ENCODE data around the gene ARL8A. TPM values are rescaled to one million over a fixed set of nuclear protein-coding genes. Genes with fewer than 3 reads are reported as not detected.
"Not testable (repeated sequence)": the region's sequence is repeated elsewhere in the genome, so short reads cannot be mapped to it uniquely, and the experiment has no call there.

Gene ARL8A
- total RNA-seq, 1 donor from 2014 or later, result 106 TPM

GRCh38 chr1:202176949-202177927 lies 32.7 kb upstream of the ARL8A start:
- DNase-seq (ENCODE audit: low spot score), result no peak

GRCh38 chr1:202173993-202174392 lies 29.5 kb upstream of the ARL8A start:
- no peak for DNase-seq (ENCODE audit: low spot score)

DNA sequence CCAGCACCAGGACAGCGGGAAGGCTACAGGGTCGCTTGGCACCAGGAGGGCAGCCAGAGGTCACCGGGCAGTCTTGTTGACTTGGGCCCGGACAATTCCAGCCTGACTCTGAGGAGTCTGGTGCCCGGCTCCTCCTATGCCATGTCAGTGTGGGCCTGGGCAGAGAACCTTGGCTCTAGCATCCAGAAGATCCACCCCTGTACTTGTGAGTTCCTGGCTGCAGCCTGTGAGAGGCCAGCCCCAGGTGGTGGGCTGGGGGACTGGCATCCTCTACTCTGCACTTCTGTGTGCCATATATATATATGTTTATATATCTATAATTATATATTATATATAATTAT lies 27.4 kb upstream of the ARL8A start:
- DNase-seq (ENCODE audit: low spot score), result no peak

DNA sequence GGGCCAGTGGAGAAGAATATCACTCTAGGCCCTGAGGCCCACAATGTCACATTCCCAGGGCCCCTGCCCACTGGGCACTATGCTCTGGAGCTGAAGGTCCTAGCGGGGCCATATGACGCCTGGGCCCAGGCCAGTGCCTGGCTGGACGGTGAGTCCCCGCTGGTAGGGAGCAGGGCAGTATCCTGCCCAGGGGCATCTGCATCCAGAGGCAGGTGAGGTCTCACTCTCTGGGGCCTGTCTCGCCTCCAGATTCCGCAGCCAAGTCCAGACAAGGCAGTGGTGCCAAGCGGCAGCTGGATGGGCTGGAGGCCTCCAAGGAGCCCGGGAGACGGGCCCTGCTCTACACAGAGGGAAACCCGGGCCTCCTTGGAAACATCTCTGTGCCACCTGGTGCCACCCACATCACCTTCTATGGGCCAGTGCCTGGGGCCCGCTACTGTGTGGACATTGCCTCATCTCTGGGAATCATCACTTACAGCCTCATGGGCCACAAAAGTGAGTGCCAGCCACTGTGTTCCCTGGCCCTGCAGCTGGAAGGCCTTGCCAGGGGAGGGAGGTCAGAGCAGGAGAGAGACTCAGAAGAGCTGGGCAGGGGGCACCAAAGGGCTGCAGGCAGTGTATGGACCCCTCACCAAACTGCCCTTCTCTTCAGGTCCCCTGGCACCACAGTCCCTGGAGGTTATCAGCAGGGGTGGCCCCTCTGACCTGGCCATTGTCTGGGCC lies 26.9 kb upstream of the ARL8A start:
- DNase-seq (ENCODE audit: low spot score), result no peak

DNA sequence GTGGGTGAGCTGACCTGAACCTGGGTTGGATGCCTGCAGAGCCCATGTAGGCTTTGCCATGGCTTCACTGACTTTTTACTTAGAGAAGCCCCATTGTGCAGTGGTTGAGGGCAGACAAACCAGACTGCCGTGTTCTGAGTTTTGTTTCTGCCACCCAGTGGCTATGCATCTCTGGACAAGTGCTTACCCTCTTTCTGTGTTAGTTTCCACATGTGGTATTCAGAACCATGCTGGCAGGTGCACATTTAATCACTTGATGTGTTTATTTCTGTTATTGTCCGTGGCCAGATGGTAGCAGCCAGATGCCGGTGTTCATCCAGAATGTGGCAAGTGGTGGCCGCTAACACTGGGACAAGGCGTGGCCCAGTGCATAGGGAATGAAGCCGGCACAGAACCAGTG lies 26.2 kb upstream of the ARL8A start:
- no peak for DNase-seq (ENCODE audit: low spot score)

GRCh38 chr1:202168861-202169260 lies 24.3 kb upstream of the ARL8A start:
- no peak for DNase-seq (ENCODE audit: low spot score)

DNA sequence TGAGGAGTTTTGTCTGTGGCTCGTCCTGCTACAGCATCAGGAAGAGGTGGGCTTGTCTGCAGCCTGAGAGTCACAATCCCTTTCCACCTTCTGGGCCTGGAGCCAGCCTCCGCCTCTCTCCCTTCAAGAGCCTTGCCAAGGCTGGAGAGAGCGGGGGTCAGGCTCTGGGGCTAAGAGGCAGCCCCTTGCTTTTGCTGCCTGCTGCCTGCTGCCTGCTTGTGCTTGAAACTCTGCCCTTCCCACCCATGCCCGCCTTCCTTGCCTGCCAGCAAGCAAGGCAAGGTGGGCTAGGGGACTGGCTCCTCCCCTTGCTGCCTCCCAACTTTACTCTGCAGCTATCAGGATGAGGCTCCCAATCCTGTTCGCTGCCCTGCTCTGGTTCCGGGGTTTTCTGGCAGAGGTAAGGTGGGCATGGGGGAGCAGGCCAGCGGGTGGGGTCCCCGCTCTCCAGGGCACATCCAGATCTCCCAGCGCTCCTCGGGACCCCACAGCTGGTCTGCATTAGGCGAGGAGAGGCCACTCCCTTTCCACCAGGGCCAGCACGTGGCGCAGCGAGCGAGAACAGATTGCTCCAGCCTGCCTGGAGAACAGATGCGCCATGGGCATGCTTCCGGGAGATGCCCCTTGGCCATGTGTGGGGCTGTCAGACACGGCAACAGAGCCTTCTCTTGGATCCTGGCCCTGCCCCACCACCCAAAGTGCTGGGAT lies 23.3 kb upstream of the ARL8A start:
- DNase-seq (ENCODE audit: low spot score), result no peak

- not testable (repeated sequence) for DNase-seq (ENCODE audit: low spot score)
Measured at GRCh38 chr1:202167054-202167453, 22.5 kb upstream of the ARL8A start.

DNA sequence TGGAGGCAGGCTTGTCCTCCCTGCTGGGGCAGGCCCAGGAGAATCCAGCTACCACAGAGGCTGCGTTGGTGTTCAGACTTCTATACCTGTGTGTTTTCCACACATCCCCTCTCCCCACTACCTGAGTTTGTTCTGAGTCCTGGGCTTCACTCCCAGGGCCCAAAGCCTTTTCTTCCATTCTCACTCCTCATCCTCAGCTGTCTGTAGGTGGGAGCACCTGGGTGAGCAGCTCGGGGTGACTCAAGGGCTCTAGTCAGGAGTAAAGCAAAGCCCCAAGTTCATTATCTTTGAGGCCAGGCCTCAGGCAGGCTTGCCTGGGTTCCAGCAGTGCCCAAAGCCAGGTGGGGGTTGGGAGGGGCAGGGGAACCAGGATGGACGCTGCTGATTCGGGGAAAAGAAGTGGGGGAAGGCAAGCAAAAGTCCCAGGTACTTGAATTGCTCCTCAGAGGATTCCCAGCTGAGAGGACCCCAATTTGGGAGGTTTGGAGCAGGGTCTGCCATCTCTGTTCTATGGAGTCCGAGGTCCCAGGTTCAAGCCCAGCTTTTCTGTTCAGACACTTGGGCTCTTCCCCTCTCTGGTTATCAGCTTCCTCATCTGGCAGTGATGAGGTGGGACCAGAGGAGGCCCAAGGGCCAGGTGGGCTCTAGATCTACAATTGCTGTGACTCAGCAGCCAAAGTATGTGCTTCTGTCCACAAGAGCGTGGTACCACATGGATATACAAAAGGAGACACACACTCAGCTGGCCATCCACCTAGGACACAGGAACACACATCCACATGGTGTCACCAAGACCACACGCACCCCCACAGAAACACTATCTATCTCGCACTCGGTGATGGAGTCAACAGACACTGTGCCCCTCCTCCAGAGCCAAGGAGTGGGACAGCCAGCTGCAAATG lies 21.7 kb upstream of the ARL8A start:
- DNase-seq (ENCODE audit: low spot score), result no peak

- no peak for DNase-seq (ENCODE audit: low spot score)
Measured at GRCh38 chr1:202165267-202165941, 20.9 kb upstream of the ARL8A start.

GRCh38 chr1:202164271-202165037 lies 19.9 kb upstream of the ARL8A start:
- DNase-seq (ENCODE audit: low spot score), result no peak

DNA sequence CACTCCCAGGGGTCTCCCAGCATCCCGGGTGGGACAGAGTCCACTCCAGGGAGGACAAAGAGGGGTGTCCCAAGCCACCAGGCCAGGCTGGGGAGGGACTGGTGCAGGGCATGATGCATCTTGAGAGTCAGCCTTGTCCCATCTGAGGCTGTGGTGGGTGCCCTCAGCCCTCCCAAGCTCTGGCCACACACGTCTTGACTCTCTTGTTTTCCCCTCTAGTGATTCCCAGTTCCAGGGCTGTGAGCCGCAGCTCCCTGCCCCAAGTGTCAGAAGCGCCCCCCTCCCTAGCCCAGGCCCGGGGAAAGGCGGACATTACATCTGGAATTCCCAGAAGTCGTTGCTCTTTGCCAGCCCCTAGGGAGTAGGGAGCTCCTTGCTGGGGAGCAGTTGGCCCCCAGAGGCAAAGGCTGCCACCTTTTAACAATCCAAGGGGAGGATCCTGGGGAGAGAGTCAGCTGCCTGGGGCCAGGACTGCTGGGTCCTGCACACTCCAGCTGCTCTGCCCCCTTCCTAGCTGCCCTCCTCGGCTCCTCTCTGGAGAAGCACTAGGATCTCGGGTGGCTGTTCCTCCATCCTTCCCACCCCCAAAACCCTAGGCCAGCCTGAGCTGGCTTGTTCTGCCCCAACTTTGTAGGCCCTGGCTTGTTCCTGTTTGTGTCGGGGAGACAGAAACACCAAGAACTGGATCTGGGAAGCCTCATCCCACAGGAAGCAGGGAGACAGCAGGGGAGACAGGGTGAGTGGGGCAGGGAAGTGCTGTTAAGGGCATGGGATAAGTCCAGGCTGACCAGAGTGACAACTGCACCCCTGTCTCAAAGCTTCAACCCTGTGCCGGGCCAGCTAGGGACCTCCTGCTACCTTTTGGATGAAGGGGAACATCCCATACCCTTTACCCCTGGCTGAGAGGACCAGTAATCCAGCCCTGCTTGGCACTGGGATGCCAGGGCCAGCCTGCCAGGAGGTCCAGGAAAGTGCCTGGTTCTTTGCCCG lies 19.0 kb upstream of the ARL8A start:
- DNase-seq (ENCODE audit: low spot score), result no peak

DNA sequence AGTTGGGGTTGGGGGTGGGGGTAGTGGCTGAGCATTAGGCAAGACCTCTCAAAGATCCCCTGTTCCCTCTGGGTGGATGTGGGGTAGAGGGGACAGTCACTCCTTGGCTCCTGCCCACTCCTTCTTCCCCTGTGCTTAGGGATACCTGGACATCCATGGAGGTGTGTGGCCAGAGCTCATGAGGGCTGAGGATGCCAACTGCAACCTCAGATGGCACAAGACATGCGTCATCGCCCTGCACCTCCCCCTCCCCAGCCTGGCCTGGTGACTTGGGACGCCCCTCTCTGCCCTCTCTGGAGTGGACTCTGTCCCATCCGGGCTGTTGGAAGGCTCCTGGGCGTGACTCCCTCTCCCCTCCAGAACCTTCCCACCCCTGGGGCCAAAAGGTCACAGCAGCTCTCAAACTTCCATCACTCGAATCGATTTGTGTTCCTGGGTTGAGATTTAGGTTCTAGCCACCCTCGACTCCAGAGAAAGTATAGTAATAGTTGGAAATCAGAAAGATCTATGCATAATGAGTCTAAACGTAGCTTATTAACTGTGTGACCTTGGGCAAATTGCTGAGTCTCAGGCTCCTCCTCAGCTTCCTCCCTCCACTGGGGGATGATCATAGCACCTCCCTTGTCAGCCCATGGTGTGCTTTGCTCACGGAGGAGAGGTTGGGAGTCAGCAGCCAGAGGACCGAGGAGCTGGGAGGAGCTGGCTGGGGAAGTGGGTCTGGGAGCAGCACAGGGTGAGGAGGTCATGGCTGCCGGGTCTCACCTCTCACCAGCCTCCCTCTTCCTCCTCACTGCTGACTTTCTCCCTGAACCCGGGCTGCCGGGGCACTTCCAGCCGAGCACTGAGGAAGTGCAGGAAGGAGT lies 18.1 kb upstream of the ARL8A start:
- no peak for DNase-seq (ENCODE audit: low spot score)

- DNase-seq (ENCODE audit: low spot score), result no peak
Measured at GRCh38 chr1:202162047-202162417, 17.5 kb upstream of the ARL8A start.

DNA sequence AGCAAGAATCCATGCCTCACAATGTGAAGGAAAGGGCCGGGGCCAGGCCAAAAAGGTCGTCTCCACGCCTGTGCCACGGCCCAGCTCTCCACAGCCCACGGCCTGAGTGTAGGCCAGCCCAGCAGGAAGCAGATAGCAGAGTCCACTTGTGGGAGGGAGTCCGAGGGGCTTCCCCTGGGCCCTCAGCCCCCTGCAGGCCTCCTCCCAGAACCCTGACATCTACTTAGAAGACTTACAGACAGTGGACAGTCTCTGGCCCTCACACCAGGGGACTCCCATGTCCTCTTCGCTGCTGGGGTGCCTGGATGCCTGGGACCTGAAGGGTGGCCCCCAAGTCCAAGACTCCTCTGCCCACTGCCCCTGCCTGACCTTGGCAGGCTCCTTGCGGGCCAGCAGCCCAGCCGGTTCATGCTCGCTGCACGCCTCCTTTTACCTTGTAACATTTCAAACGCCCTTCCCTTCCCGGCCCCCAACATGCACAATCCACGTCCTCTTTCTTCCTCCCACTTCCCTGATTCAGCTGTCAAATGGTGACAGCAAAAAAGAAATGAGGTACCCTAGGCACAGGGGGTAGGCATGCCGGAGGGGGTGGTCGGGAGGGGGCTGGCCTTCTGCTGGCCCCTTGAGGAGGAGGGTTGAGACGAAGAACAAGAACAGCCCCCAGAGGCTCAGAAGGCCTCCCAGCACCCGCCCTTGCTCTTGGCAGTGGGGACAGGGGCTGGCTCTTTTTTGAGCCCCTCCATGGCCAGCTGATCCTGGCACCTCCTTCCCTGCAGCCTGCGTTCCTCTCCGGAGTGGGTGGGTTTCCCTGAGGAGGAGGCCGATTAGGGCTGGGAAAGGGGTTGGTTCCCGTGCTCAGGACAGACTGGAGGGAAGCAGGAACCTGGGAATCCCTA lies 16.9 kb upstream of the ARL8A start:
- no peak for DNase-seq (ENCODE audit: low spot score)

DNA sequence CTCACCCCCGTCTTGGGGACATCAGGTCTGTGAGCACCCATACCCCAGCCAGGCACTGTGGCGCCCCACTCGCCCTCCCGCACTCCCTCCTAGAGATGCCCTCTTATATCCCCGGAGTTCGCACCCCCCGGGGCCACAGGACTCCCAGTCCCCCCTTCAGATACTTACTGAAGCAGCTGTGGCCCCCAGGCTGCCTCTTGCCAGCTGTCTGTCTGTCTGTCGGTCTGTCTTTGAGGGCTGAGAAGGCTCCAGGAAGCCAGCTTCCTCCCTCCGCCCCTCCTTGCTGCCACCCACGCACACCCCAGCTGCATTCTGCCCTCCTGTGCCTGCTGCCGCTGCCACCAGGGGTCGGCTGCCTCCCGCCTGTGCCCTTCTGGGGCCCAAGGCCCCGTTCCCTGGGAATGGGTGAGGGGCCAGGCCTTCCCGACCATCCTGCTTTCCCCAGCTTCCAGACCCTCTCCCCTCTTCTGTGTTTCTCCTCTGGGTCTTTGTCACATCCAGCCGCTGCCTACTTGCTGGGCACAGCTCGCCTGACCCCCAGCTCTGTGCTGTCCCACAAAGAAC lies 15.9 kb upstream of the ARL8A start, which contains the start of gene PTPN7:
PTPN7 (minus strand) TSS at position 226 of the 564 bp plus-strand sequence. CDS start 1,200 bp downstream, outside the sequence.
- no peak for DNase-seq (ENCODE audit: low spot score)

Data from mesenteric fat pad (tissue), 1 donor.